Nephron progenitor cell (in vitro differentiated cells): ENCODE data around the gene PLS1.
"Not testable (repeated sequence)": the region's sequence is repeated elsewhere in the genome, so short reads cannot be mapped to it uniquely, and the experiment has no call there.

ENCODE experiments used
- DNase-seq: peaks from one replicate; pipeline ENCODE4 v3.0.0; 2021
- H3K27ac Mint-ChIP-seq: 2 replicates; pipeline ENCODE4 v1.8.0; 2021; ENCODE audit warnings: mild to moderate bottlenecking, moderate library complexity, mixed read lengths
- H3K27me3 Mint-ChIP-seq: 2 replicates; pipeline ENCODE4 v1.8.0; 2021; ENCODE audit warnings: mild to moderate bottlenecking, low read depth, mixed read lengths; ENCODE audit not compliant: poor library complexity
- H3K36me3 Mint-ChIP-seq: 2 replicates; pipeline ENCODE4 v1.8.0; 2021; ENCODE audit warnings: low read depth, mixed read lengths
- H3K4me1 Mint-ChIP-seq: 2 replicates; pipeline ENCODE4 v1.8.0; 2021; ENCODE audit warnings: mixed read lengths
- H3K4me3 Mint-ChIP-seq: 2 replicates; pipeline ENCODE4 v1.8.0; 2021; ENCODE audit warnings: mild to moderate bottlenecking, moderate library complexity, mixed read lengths
- H3K9me3 Mint-ChIP-seq: 2 replicates; pipeline ENCODE4 v1.8.0; 2021; ENCODE audit warnings: mild to moderate bottlenecking, moderate library complexity, mixed read lengths
- TF ChIP-seq, protein P1 (sequence below): fragments of 200-600 bp; sonication (generic); IDR thresholded peaks from 2 replicates; pipeline ENCODE4 v1.5.0; 2021; ENCODE audit warnings: antibody characterized with exemption

Gene PLS1

DNA sequence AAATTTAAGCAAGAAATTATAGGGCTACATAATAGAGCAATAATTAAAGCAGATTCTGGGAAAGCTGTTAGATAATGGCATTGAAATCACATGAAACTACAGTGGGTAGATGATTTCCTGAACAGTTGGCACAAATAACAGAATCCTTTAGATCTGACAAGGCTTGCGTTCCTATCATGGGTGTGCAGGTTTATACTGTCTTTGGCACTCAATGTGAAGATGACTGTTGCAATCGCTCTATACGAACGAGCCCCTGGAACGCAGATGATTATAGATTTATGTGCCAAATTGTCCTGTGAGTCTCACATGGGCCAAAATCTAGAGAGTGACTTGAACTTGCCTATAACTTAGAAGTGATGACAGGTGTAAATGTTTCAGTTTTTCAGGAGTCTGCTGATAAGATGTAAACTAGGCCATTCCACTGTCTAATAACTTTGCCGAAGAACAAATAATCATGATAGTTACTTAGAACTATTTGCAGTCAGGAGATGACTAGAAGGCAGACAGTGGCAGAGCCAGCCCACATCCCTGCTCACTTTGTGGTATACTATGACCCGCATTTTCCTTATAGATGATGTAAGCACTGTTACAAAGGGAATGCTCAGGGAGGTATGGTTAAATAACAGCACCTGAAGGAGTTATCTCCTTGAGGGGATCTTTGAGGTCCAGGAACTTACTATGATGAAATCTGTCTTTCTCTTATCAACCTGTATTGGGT lies 97.1 kb downstream of the PLS1 start:
- Mint-ChIP-seq H3K4me1 (no peaks in the 10 kb centered on the region), H3K27ac (no peak overlapping the region), H3K27me3 (no peaks in the 10 kb centered on the region), H3K9me3 (no peaks in the 10 kb centered on the region), H3K4me3 (no peak overlapping the region), H3K36me3 (peaks cover 4% of the 10 kb centered on the region)
- DNase-seq: no peak
- TF ChIP-seq, protein P1, sequence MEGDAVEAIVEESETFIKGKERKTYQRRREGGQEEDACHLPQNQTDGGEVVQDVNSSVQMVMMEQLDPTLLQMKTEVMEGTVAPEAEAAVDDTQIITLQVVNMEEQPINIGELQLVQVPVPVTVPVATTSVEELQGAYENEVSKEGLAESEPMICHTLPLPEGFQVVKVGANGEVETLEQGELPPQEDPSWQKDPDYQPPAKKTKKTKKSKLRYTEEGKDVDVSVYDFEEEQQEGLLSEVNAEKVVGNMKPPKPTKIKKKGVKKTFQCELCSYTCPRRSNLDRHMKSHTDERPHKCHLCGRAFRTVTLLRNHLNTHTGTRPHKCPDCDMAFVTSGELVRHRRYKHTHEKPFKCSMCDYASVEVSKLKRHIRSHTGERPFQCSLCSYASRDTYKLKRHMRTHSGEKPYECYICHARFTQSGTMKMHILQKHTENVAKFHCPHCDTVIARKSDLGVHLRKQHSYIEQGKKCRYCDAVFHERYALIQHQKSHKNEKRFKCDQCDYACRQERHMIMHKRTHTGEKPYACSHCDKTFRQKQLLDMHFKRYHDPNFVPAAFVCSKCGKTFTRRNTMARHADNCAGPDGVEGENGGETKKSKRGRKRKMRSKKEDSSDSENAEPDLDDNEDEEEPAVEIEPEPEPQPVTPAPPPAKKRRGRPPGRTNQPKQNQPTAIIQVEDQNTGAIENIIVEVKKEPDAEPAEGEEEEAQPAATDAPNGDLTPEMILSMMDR: no peak

DNA sequence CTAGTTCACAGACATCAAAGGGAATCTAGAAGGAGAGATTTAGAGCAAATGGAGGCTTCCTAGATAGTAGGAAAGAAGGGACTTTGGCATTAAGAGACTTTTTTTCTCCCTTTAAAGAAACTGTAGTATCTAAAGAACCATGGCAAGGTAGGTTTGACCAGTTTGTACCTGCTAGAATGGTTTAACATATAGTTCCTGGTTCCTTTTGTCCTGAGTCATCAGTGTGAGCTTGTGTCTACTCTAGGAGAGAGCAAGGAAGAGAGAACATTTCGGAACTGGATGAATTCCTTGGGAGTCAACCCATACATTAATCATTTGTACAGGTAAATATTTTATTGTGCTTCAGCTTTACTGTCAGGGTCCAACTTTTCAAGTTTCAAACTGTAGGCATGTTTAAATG lies 98.0 kb downstream of the PLS1 start:
- Mint-ChIP-seq H3K9me3 (no peaks in the 10 kb centered on the region), H3K27me3 (no peaks in the 10 kb centered on the region), H3K4me3 (no peak overlapping the region), H3K4me1 (no peaks in the 10 kb centered on the region), H3K36me3 (no peaks in the 10 kb centered on the region), H3K27ac (no peak overlapping the region)
- TF ChIP-seq, protein P1: no peak
- no peak for DNase-seq

DNA sequence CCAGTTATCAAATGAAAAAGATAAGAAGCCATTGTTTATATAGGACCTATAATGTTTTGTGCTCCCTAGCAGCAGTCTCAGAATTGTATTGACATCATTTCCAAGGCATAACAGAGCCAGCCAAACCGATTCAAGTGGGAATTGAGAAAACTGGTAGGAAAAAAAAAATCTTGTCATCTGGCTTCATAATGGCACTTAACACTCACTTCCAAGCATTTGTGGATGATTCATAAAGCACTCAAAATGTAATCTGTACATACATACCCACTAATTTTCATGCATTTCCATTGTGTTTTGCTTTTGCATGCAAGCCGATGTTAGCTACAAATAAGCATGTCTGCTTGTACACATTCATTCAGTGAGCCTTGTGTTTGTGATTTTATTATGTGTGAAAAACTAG lies 109.0 kb downstream of the PLS1 start:
- Mint-ChIP-seq H3K9me3 (no peaks in the 10 kb centered on the region), H3K27ac (no peak overlapping the region), H3K36me3 (peaks cover 6% of the 10 kb centered on the region), H3K4me1 (peaks cover 5% of the 10 kb centered on the region), H3K27me3 (no peaks in the 10 kb centered on the region), H3K4me3 (no peak overlapping the region)
- TF ChIP-seq, protein P1: no peak
- DNase-seq: no peak

DNA sequence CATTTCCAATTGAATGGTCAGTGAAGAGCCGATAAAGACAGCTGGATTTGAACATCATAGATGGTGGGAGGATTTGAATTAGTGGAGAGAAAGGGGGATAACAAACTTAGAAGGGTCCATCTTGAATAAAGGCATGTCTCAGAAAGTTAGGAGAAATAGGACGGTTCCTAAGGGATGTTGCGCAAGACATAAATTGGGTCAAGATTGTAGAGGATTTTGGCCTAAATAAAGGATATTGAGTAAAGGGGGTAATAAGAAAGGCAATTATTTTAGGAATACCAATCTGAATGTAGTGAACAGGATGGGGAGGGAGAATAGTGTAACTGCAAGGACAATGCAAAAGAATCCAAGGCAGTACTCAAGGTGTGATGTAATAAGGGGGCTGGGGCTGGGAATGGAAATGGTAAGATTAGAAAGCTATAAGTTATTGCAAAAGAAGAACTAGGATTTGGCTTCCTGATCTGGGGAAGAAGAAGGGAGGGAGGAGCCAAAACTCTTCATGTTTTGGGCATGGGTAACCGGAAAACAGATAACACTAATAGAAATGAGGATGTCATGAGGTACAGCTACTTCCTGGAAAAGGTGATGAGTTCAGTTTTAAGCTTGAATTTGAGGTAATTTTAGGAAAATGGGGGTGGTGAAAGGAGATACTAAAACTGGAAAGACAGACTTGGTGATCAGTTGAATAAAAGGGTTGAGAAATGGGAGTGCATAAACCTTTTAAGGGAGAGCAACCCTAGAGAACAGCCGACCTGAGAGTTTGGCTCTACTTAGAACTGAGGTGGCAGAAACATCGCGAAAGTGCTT lies 110.3 kb downstream of the PLS1 start:
- no peaks in the 10 kb centered on the region for H3K36me3 Mint-ChIP-seq
- H3K9me3 Mint-ChIP-seq: no peaks in the 10 kb centered on the region

GRCh38 chr3:142709207-142709606 lies 113.0 kb downstream of the PLS1 start:
- Mint-ChIP-seq H3K4me1 (peaks cover 5% of the 10 kb centered on the region), H3K9me3 (no peaks in the 10 kb centered on the region), H3K27ac (no peak overlapping the region), H3K27me3 (no peaks in the 10 kb centered on the region), H3K4me3 (no peak overlapping the region), H3K36me3 (no peaks in the 10 kb centered on the region)
- no peak for DNase-seq
- TF ChIP-seq, protein P1: no peak

More for the DNA sequence above, 110.3 kb downstream of the PLS1 start:
- H3K4me1 Mint-ChIP-seq: peaks cover 5% of the 10 kb centered on the region
- H3K27me3 Mint-ChIP-seq: no peaks in the 10 kb centered on the region
- TF ChIP-seq, protein P1: no peak
- no peak for DNase-seq
- no peak overlapping the region for H3K27ac Mint-ChIP-seq
- H3K4me3 Mint-ChIP-seq: no peak overlapping the region

DNA sequence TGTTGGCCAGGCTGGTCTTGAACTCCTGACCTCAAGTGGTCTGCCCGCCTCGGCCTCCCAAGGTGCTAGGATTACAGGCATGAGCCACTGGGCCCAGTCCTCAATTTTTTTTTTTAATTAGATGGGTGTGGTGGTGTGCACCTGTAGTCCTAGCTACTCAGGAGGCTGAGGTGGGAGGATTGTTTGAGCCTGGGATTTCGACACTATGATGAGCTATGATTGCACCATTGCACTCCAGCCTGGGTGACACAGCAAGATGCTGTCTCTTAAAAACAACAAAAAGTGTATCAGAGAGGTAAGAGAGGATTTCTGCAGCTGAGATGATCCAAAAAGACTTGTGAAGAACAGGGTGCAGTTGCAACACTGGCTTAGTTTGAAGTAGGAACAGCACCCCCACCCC lies 118.7 kb downstream of the PLS1 start:
- not testable (repeated sequence) for H3K4me3 Mint-ChIP-seq, H3K27me3 Mint-ChIP-seq, H3K36me3 Mint-ChIP-seq, H3K4me1 Mint-ChIP-seq, H3K27ac Mint-ChIP-seq, DNase-seq
- peaks cover 13% of the 10 kb centered on the region for H3K9me3 Mint-ChIP-seq
